Right lobe of liver (tissue), 4 donors: ENCODE measurements around the gene IZUMO1.

Experiments
- CTCF ChIP-seq, 4 donors: fragments of 200-600 bp in 3 of 4; fragments of 450-650 bp in 1 of 4; IDR thresholded peaks; one replicate each; pipeline versions ENCODE4 v1.5.1 to v1.8.0; 2016 to 2022; ENCODE audit warnings: antibody characterized with exemption in 4 of 4, mild to moderate bottlenecking in 2 of 4
- POLR2A ChIP-seq: fragments of 450-650 bp; IDR thresholded peaks from one replicate; pipeline ENCODE4 v1.6.1; 2017; ENCODE audit warnings: antibody characterized with exemption, mild to moderate bottlenecking
- donor health status: DM: no; HTN: no; CAD: no.
- donor health status: DM: no; HTN: no; CAD: no.
- donor health status: DM: no; HTN: yes; CAD: no.

DNA sequence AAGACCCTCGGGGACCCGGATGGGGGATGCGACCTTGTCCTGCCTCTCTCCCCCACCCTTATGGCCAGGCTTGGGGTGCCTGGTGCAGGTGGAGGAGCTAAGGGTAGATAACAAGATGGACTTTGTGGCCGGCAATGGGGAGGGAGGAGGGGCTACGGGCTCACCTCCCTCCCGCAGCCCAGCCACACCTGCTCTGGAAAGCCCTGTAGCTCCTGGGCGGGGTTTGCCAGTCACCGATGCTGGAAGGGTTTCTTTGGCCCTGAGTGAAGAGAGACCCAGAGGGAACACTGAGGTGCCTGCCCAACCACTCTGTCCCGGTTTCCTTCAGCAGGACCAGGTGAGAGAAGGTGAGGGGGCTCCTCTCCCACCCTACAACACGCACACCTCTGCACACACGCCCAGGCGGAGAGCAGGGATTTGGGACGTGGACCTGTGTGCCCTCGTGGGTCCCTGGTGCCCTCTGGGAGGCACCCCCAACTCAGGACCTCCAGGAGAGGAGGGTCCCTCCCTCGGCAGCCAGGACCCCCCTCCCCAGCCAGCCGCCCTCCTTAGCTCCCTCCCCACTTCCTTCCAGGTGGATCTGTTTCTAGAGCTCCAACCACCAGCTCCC lies 50.9 kb downstream of the IZUMO1 start, which contains the start of gene FUT2:
- no peak for TF ChIP-seq CTCF (IDR thresholded peaks at IDR 0.05)
- no peak for TF ChIP-seq POLR2A
